GM06990 (cell line): ENCODE results near the gene PRRT1.
"Not testable (repeated sequence)": the region's sequence is repeated elsewhere in the genome, so short reads cannot be mapped to it uniquely, and the experiment has no call there.

Experiments used
- DNase-seq: peaks from one replicate; pipeline ENCODE4 v3.0.0-alpha.2; 2011; ENCODE audit not compliant: insufficient read length; ENCODE audit errors: extremely low read depth
- H3K27me3 ChIP-seq: replicated peaks from 2 replicates; pipeline ENCODE4 v1.6.0; 2011; ENCODE audit warnings: low read length; ENCODE audit not compliant: control insufficient read depth, insufficient read depth
- H3K36me3 ChIP-seq: 2 replicates; pipeline ENCODE4 v1.5.1; 2011; ENCODE audit warnings: low read length; ENCODE audit not compliant: control insufficient read depth, insufficient read depth
- H3K4me3 ChIP-seq: replicated peaks from 2 replicates; pipeline ENCODE4 v1.5.1; 2011; ENCODE audit warnings: low read depth, mild to moderate bottlenecking, control low read depth, low read length
- CTCF ChIP-seq: IDR thresholded peaks from 2 replicates; pipeline ENCODE4 v1.5.1; 2011; ENCODE audit warnings: low read length, control low read depth, mild to moderate bottlenecking, inconsistent platforms; ENCODE audit not compliant: insufficient read depth, poor library complexity, severe bottlenecking

The PRRT1 gene

GRCh38 chr6:32195902-32196681, 44.4 kb upstream of the PRRT1 start:
- Histone ChIP-seq H3K36me3 (no peaks in the 10 kb centered on the region), H3K4me3 (peak overlapping the region; percentile 96), H3K27me3 (no peaks in the 10 kb centered on the region)
- no peak for TF ChIP-seq CTCF
- peak; percentile 84 for DNase-seq

- no peaks in the 10 kb centered on the region; the same call in 1 of the 2 replicates for H3K36me3 ChIP-seq
- peak; percentile 100 for DNase-seq
- TF ChIP-seq CTCF: peak; percentile 5
- no peaks in the 10 kb centered on the region for H3K27me3 ChIP-seq
- peak overlapping the region; percentile 96 for H3K4me3 ChIP-seq
Observed at GRCh38 chr6:32195652-32195901, 43.8 kb upstream of the PRRT1 start.

GRCh38 chr6:32194825-32195651, 43.3 kb upstream of the PRRT1 start:
- no peak for DNase-seq
- H3K4me3 ChIP-seq: peak overlapping the region; percentile 60
- no peaks in the 10 kb centered on the region; the same call in 1 of the 2 replicates for H3K36me3 ChIP-seq
- TF ChIP-seq CTCF: peak; percentile 52
- H3K27me3 ChIP-seq: no peaks in the 10 kb centered on the region

GRCh38 chr6:32194388-32194787, 42.6 kb upstream of the PRRT1 start:
- no peaks in the 10 kb centered on the region for H3K27me3 ChIP-seq
- TF ChIP-seq CTCF: no peak
- H3K36me3 ChIP-seq: no peaks in the 10 kb centered on the region; the same call in 1 of the 2 replicates
- no peak overlapping the region for H3K4me3 ChIP-seq
- DNase-seq: no peak

- not testable (repeated sequence) for H3K27me3 ChIP-seq
- H3K4me3 ChIP-seq: peak overlapping the region; percentile 92
Observed at GRCh38 chr6:32193096-32193495, 41.4 kb upstream of the PRRT1 start.

GRCh38 chr6:32192608-32193039, 40.9 kb upstream of the PRRT1 start, which contains the start of gene GPSM3:
TSS of gene GPSM3 (minus strand) at chr6:32192643. CDS start at chr6:32192513, 130 bp downstream.
- peak; percentile 81 for DNase-seq
- no peaks in the 10 kb centered on the region for H3K27me3 ChIP-seq
- H3K36me3 ChIP-seq: no peaks in the 10 kb centered on the region; the same call in none of the 2 replicates
- H3K4me3 ChIP-seq: peak within 1 kb of the TSS; percentile 92
- TF ChIP-seq CTCF: no peak

More at GRCh38 chr6:32193096-32193495, 41.4 kb upstream of the PRRT1 start:
- H3K36me3 ChIP-seq, DNase-seq: not testable (repeated sequence)
